HCT116 (cell line): Measurements from ENCODE around the gene CYBRD1. TPM values are rescaled to one million over a fixed set of nuclear protein-coding genes. Genes with fewer than 3 reads are reported as not detected.

Source experiments
- ATAC-seq: fragments of 200-7000 bp; cut with Tn5 transposase; 2 replicates; pipeline ENCODE4 v1.9.1; 2020; ENCODE audit warnings: mild to moderate bottlenecking, moderate library complexity
- BruUV-seq: library from RNA; stranded (reverse); fragments of 400-500 nt; replicated peaks from 2 replicates; lab custom pipeline; 2021; lab: Mats Ljungman, UMichigan
- CTCF ChIA-PET: fragments of 300-600 bp; sonication (Branson Sonifier 250); formaldehyde crosslinking; loops from one replicate; lab custom pipeline; 2021; ENCODE audit warnings: antibody characterized with exemption; lab: Charles Lee
- POLR2A ChIA-PET: fragments of 300-600, 350-600 bp; sonication (Branson Sonifier 250); formaldehyde crosslinking; loops from one replicate; lab custom pipeline; 2021; ENCODE audit warnings: antibody characterized with exemption; lab: Charles Lee
- RAD21 ChIA-PET, 2 experiments: fragments of 300-600 bp; sonication (Branson Sonifier 250); formaldehyde crosslinking; loops; one replicate each; lab custom pipeline; 2023; ENCODE audit warnings: low total read pairs in 2 of 2; ENCODE audit not compliant: uncharacterized antibody in 2 of 2, unreplicated experiment in 2 of 2, low non-redundant PET in 1 of 2; lab: Charles Lee
- DNase-seq: peaks from one replicate; pipeline ENCODE4 v3.0.0-alpha.2; 2010; ENCODE audit warnings: low read depth, low spot score
- H2AFZ ChIP-seq: fragments of 200-600 bp; shearing (Covaris generic), sonication (generic); 2 replicates; pipeline ENCODE4 v1.6.1; 2017; ENCODE audit warnings: low read depth, mixed run types, mixed read lengths, antibody characterized with exemption, low read length; ENCODE audit not compliant: poor library complexity, severe bottlenecking
- H3K27ac ChIP-seq: 2 replicates; pipeline ENCODE4 v1.5.1; 2012; ENCODE audit warnings: low read depth, low read length
- H3K27me3 ChIP-seq: fragments of 200-600 bp; sonication (generic); 2 replicates; pipeline ENCODE4 v1.6.1; 2016; ENCODE audit warnings: mixed run types, low read length, mixed read lengths; ENCODE audit not compliant: insufficient read depth
- H3K36me3 ChIP-seq, 2 experiments: fragments of 200-500 bp in 1 of 2; fragments of 200-600 bp in 1 of 2; sonication (Bioruptor generic) in 1 of 2; sonication (generic) in 1 of 2; 2 replicates each; pipeline versions ENCODE4 v1.5.1 to v1.6.1; 2014 to 2016; ENCODE audit warnings: low read length in 2 of 2, inconsistent platforms in 1 of 2, mixed read lengths in 1 of 2, mixed run types in 1 of 2; ENCODE audit not compliant: insufficient read depth in 2 of 2, control insufficient read depth in 1 of 2
- H3K4me1 ChIP-seq, 2 experiments: fragments of 200-600 bp in 1 of 2; sonication (generic) in 1 of 2; 2 replicates each; pipeline versions ENCODE4 v1.5.1 to v1.6.1; 2012 to 2017; ENCODE audit warnings: low read length in 2 of 2, inconsistent platforms in 1 of 2, mild to moderate bottlenecking in 1 of 2, mixed read lengths in 1 of 2, mixed run types in 1 of 2, moderate library complexity in 1 of 2; ENCODE audit not compliant: insufficient read depth in 2 of 2, control insufficient read depth in 1 of 2
- H3K4me2 ChIP-seq: fragments of 200-600 bp; sonication (generic); 2 replicates; pipeline ENCODE4 v1.6.1; 2017; ENCODE audit warnings: mixed run types, low read length, mixed read lengths
- H3K4me3 ChIP-seq, 2 experiments: fragments of 200-600 bp in 1 of 2; sonication (generic) in 1 of 2; replicated peaks in 1 of 2; 2 replicates each; pipeline ENCODE4 v1.5.1; 2011 to 2016; ENCODE audit warnings: low read length in 2 of 2, control low read depth in 1 of 2, low read depth in 1 of 2, mild to moderate bottlenecking in 1 of 2, mixed read lengths in 1 of 2, mixed run types in 1 of 2
- H3K79me2 ChIP-seq: fragments of 200-600 bp; sonication (generic); 2 replicates; pipeline ENCODE4 v1.6.1; 2017; ENCODE audit warnings: mild to moderate bottlenecking, mixed run types, low read length, moderate library complexity, mixed read lengths; ENCODE audit not compliant: insufficient read depth
- H3K9ac ChIP-seq: fragments of 200-600 bp; sonication (generic); 2 replicates; pipeline ENCODE4 v1.6.1; 2016; ENCODE audit warnings: low read length, mixed read lengths
- H3K9me2 ChIP-seq: fragments of 200-600 bp; sonication (generic), shearing (Covaris generic); 2 replicates; pipeline ENCODE4 v1.6.1; 2017; ENCODE audit warnings: mixed run types, mild to moderate bottlenecking, moderate library complexity; ENCODE audit not compliant: insufficient read depth
- H3K9me3 ChIP-seq, 2 experiments: fragments of 200-500 bp in 1 of 2; fragments of 200-600 bp in 1 of 2; sonication (Bioruptor generic) in 1 of 2; sonication (generic) in 1 of 2; 2 replicates each; pipeline ENCODE4 v1.6.1; 2014 to 2017; ENCODE audit warnings: low read length in 2 of 2, mixed read lengths in 2 of 2, inconsistent platforms in 1 of 2, low read depth in 1 of 2, mild to moderate bottlenecking in 1 of 2, mixed run types in 1 of 2, moderate library complexity in 1 of 2; ENCODE audit not compliant: control insufficient read depth in 1 of 2, insufficient read depth in 1 of 2
- H4K20me1 ChIP-seq: fragments of 200-600 bp; sonication (generic), shearing (Covaris generic); 2 replicates; pipeline ENCODE4 v1.6.1; 2017; ENCODE audit warnings: mixed run types, mild to moderate bottlenecking, moderate library complexity; ENCODE audit not compliant: insufficient read depth
- ELF1 ChIP-seq: IDR thresholded peaks from 2 replicates; pipeline ENCODE4 v1.6.1; 2012; ENCODE audit warnings: low read depth, borderline replicate concordance
- EZH2 ChIP-seq: fragments of 200-600 bp; sonication (generic); IDR thresholded peaks from 2 replicates; pipeline ENCODE4 v1.6.1; 2017; ENCODE audit warnings: antibody characterized with exemption, mixed run types
- intact Hi-C: fragments of 100-400 bp; cut with micrococcal nuclease; formaldehyde crosslinking; loops from 2 replicates; pipeline ENCODE4 v1.10.0; 2022
- total RNA-seq: library from RNA; stranded (reverse); gene quantifications from one replicate; pipeline ENCODE4 v1.2.1, GENCODE V29; 2021; ENCODE audit not compliant: unreplicated experiment
- TF ChIP-seq, protein P1 (sequence below): IDR thresholded peaks from 2 replicates; pipeline ENCODE4 v1.6.1; 2011; ENCODE audit warnings: mild to moderate bottlenecking, low read length, moderate library complexity; ENCODE audit not compliant: insufficient replicate concordance; ENCODE audit errors: extremely low read depth
- TF ChIP-seq, protein P2 (sequence below), 3 experiments: fragments of 200-600 bp in 1 of 3; sonication (generic) in 1 of 3; IDR thresholded peaks in 2 of 3; conservative IDR thresholded peaks in 1 of 3; 2 replicates each; pipeline ENCODE4 v1.5.1; 2012 to 2017; ENCODE audit warnings: low read depth in 2 of 3, low read length in 2 of 3, antibody characterized with exemption in 1 of 3, borderline replicate concordance in 1 of 3, control low read depth in 1 of 3, mild to moderate bottlenecking in 1 of 3, mixed read lengths in 1 of 3, mixed run types in 1 of 3, moderate library complexity in 1 of 3; ENCODE audit not compliant: insufficient read depth in 1 of 3

The CYBRD1 gene
- total RNA-seq, 1 experiment from 2014 or later, result 14.9 TPM

DNA sequence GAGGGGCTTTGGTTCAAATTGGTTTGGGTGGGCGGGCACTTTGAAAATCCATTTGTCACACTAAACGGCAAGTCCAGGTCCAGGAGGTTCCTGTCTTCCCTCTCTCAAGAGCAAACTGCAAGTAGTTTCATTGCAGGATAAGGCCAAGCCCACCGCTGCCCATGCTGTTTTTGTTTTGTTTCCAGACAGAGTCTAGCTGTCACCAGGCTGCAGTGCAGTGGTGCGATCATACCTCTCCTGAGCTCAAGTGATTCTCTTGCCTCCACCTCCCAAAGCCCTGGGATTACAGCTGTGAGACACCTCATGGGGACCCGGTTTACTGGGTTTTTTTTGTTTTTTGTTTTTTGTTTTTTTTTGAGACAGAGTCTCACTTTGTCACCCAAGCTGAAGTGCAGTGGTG, 1.8 kb upstream of the CYBRD1 start:
- Histone ChIP-seq H3K27me3 (no peaks in the 10 kb centered on the region), H3K36me3 (no peaks in the 10 kb centered on the region), H4K20me1 (no peaks in the 10 kb centered on the region), H3K9ac (no peak overlapping the region), H3K4me2 (no peak overlapping the region), H3K9me3 (no peaks in the 10 kb centered on the region), H3K9me2 (no peaks in the 10 kb centered on the region), H2AFZ (no peak overlapping the region), H3K4me3 (no peak overlapping the region), H3K79me2 (no peaks in the 10 kb centered on the region), H3K4me1 (peaks cover 14 to 34% of the 10 kb centered on the region in 2 experiments), H3K27ac (no peak overlapping the region)
- TF ChIP-seq EZH2, result no peak
- no peak for TF ChIP-seq ELF1
- TF ChIP-seq, protein P1, sequence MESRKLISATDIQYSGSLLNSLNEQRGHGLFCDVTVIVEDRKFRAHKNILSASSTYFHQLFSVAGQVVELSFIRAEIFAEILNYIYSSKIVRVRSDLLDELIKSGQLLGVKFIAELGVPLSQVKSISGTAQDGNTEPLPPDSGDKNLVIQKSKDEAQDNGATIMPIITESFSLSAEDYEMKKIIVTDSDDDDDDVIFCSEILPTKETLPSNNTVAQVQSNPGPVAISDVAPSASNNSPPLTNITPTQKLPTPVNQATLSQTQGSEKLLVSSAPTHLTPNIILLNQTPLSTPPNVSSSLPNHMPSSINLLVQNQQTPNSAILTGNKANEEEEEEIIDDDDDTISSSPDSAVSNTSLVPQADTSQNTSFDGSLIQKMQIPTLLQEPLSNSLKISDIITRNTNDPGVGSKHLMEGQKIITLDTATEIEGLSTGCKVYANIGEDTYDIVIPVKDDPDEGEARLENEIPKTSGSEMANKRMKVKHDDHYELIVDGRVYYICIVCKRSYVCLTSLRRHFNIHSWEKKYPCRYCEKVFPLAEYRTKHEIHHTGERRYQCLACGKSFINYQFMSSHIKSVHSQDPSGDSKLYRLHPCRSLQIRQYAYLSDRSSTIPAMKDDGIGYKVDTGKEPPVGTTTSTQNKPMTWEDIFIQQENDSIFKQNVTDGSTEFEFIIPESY, result no peak
- TF ChIP-seq, protein P2, sequence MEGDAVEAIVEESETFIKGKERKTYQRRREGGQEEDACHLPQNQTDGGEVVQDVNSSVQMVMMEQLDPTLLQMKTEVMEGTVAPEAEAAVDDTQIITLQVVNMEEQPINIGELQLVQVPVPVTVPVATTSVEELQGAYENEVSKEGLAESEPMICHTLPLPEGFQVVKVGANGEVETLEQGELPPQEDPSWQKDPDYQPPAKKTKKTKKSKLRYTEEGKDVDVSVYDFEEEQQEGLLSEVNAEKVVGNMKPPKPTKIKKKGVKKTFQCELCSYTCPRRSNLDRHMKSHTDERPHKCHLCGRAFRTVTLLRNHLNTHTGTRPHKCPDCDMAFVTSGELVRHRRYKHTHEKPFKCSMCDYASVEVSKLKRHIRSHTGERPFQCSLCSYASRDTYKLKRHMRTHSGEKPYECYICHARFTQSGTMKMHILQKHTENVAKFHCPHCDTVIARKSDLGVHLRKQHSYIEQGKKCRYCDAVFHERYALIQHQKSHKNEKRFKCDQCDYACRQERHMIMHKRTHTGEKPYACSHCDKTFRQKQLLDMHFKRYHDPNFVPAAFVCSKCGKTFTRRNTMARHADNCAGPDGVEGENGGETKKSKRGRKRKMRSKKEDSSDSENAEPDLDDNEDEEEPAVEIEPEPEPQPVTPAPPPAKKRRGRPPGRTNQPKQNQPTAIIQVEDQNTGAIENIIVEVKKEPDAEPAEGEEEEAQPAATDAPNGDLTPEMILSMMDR (IDR thresholded peaks at IDR 0.05 in 2 of 3, conservative IDR thresholded peaks at IDR 0.05 in 1 of 3; ENCODE audit: borderline replicate concordance in 1 of 3, insufficient read depth in 1 of 3, low read depth in 2 of 3, low read length in 2 of 3), result no peak
- BruUV-seq, result no TSS peak
- intact Hi-C loops, result no loop called here
- ChIA-PET RAD21 (no interaction called here), CTCF (no interaction called here), POLR2A (no interaction called here)
- DNase-seq, result no peak
- no peak for ATAC-seq
